ENCODE data around the gene DPYD.

The DPYD gene

DNA sequence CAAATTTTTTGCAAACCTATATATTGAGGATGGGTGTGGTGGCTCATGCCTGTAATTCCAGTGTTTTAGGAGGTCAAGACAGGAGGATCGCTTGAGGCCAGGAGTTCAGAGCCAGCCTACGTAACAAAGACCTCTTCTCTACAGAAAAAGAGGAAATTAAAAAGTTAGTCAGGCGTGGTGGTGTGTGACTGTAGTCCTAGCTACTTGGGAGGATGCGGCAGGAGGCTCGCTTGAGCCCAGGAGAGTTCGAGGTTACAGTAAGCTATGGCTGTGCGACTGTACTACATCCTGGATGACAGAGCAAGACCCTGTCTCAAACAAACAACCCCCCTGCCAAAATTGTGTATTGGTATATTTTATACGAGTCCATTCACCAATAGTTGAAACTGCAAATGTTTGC is 589.7 kb downstream of the DPYD start:
- in situ Hi-C loops (cut with MboI; ENCODE audit: low sequenced_read_pairs): no loop called here

DNA sequence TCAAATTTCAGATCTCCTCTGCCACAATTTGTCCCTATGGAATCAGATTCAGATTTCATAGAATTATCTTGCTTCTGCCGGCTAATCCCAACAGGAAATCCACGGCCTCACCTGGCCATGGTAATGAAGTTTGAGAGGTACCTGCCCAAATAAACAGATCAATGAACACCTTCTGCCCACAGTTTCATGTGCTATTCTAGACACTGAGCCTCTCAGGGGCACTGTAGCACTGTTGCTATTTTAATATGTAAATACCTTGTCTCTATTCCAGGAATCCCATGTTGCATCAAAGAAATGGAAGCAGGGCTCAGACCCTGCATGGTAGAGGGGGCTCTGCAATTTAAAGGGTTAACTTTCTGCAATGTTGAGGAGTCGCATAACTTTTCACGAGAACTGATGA is 606.1 kb downstream of the DPYD start:
- in situ Hi-C loops (cut with MboI; ENCODE audit: low sequenced_read_pairs): no loop called here

DNA sequence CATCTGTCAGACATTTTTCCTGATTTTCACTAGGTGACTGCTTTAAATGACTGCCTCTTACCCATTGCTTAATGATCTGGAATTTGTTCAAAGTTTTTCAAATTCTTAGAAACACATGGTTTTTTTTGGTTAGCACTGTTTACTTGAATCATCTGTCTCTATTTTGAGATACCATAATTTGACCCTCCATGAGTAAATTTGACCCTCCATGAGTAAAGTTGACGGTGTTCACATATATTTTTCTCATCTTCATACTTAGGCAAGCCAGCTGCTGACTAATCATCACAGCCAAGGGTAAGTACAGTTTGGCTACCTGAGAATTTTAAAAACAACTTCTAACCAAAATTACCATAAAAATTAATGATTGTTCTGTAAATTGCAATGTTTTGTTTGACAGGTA is 612.7 kb downstream of the DPYD start:
- in situ Hi-C loops (cut with MboI; ENCODE audit: low sequenced_read_pairs): no loop called here

DNA sequence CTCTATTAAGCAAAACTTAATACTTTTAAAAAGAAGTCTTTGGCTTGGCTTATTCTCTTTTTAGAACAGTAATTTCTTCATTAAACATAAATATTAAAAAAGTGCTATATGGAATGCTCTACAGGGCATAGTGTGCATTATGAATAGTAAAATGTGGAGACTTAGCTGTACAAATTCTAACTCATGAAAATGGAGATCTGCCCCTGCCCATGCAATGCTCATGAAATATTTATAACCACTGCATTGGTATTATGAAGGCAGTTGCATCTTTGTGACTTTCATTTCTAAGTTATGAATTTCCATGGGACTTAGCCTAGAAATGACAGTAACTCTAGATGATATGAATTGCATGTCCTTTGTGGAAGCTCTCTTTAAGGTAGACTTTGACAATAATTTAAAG is 613.3 kb downstream of the DPYD start:
- in situ Hi-C loops (cut with MboI; ENCODE audit: low sequenced_read_pairs): no loop called here

DNA sequence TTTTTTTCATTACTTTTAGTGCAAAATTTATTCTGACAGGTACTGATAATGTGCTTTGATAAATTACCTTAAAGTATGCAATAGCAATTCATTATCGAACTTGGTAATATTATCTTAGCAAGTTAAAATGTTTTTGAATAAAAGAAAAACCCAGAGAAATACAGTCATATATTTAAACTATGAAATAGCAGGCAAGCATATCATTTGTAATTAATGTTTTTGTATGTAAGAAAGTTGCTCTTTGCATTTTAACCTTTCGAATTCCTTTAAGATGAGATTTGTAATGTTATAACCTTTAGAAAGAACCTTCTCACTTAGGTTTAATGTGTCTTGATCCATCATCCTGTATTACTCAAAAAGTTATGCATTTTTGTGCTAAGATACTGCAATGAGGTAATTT is 613.7 kb downstream of the DPYD start:
- in situ Hi-C loops (cut with MboI; ENCODE audit: low sequenced_read_pairs): no loop called here

DNA sequence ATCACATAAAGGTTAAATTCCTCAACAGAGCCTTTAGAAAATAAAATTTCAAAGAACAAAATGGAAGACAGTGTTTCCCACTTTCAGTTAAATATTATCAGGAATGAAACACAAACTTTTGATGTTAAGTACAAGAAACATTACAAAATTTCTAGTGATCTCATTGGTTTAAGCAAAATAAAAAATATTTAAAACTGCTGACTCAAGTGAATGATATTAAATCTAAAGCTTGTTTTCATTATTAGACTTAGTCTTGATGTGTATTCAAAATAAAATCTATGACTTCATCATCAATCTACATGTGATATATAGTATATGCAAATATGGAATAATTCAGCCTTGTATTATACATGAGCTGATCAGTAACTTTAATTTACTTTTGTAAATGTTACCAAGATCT is 614.3 kb downstream of the DPYD start:
- in situ Hi-C loops (cut with MboI; ENCODE audit: low sequenced_read_pairs): no loop called here

DNA sequence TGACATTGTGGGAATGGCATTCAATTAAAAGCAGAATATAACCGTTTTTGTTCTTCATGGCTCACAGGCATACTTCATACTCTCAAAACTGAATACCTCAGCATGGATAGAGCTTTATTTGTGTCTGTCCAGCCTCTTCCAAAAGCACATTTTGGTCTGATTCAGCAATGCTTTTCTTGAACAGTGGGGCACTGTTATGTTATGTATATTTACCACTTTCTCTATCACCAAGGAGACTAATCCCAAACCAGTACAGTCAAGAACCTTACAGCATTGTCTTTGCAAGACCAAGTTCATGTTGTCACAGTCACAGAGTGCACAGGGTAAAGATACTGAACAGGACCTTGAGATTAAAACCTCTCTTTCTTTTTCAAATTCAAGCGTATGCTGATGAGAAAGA is 616.5 kb downstream of the DPYD start:
- in situ Hi-C loops (cut with MboI; ENCODE audit: low sequenced_read_pairs): no loop called here

DNA sequence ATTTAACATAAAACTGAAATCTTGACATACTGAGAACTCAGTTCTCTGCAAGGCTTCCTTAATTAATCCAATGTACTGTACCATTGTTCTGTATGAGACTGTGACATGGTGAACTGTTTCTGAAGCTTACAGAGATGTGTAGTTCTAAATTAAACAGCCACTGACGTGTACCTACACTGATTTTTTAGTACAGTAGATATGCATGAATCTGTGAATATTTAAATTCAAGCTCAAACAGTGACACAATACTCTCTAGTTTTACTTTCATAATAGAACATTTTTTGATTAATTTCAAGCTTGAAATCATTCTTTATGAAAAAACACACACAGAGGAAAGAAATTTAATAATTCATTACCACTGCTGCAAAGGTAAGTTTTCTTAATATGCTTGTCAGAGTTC is 621.9 kb downstream of the DPYD start:
- in situ Hi-C loops (cut with MboI; ENCODE audit: low sequenced_read_pairs): no loop called here

DNA sequence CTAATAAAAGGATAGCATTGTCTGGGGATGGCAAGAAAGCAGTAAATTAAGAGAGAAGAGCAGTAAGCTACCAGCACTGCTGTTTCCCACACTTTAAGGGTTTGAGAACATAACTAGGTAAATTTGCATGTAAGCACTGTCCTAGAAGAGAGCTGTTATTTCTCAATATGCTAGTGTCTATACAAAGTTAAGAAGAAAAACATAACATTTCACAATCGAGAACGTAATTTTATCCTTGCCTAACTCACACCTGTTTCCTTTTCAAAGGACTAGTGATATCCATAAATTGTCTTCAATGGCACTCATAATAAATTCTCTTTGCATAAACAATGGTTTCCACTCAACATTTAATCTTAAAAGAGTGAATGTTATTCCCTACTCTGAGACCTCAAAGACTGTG is 623.2 kb downstream of the DPYD start:
- in situ Hi-C loops (cut with MboI; ENCODE audit: low sequenced_read_pairs): no loop called here

DNA sequence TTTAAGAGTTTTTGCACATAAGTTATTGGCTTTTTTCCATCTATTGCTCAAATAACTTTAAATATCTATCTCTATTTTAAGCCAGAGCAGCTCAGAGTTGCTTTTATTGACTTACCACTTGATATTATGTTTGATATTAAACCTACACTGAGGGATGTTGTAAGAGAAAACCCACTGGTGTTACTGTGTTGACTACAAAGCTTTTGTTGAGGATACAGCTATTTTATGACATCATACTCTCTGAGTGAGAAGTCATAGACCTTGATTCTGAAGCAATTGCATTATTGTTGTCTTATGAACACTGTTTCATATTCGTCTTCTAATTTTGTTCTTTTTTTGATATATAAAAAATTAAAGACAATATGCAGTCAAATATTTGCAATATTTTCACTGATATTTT is 638.9 kb downstream of the DPYD start:
- in situ Hi-C loops (cut with MboI; ENCODE audit: low sequenced_read_pairs): no loop called here

DNA sequence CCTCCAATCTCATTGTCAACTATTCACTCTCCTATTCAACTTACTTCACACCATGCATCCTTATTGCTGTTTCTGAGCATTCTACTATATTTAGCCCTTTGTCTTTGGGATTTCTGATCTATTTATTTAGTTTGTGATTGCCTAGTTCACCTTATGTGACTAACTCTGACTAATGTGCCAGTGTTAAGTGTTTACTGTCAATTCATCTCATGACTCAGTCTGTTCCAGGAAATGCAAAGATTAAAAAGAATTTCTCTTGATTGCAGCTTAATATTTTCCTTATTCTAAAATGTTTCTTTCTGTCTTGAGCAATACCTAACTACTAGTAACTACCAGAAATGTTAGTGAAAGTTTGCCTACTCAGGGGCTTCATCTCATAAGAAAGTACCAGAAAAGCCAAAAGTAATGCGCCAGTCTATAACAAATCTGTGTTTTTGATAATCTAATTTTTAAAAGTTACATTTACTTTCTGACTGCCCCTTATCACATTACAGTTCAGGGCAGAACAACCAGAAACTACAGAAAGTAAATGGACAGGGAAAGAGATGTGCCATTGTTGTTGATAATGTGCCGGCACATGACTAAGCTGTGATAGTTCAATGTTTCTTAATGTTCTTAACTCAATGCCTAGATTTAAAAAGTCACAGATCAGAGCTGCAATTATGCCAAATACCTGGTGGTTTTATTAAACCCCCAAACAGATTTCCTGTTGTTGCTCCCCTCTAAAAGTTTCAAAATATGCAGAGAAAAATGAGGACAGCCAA is 642.8 kb downstream of the DPYD start:
- in situ Hi-C loops (cut with MboI; ENCODE audit: low sequenced_read_pairs): no loop called here

DNA sequence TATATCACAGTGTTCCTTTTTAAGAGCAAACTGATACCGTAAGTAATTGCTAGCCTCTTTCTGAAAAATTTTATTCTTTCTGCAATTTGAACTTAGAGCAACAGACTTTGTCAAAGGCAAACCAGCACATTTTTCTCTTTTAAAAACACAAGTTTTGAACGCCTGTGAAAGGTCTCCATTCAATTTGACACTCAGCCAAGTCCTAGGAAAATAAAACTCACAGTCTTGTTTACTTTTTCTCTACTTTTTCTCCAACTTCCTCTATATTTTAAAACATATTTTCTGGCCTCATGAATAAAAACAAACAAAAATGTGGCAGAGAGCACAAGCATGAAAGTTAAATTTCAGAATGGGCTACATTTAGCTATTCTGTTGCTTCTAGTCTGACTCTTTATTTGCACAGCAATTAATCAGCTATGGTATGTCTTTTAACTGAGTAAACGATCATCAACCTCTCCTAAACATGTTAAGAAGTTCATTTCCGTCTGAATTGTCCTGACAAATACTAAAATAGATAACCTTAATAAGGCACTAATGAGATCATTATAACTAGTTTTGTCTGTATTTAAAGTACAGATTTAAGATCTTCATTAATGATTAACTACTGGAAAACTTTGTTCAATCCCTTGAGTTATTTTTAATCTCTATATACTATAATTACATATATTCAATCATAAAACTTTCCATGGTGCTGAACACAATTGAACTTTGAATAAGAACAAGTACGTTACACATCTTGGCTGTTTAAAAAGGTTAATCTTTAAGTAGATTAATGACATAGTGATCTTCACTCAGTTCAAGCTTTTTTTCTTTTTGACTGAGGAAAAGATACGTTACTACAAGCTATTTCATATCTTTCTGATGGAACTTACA is 648.7 kb downstream of the DPYD start:
- in situ Hi-C loops (cut with MboI; ENCODE audit: low sequenced_read_pairs): no loop called here

DNA sequence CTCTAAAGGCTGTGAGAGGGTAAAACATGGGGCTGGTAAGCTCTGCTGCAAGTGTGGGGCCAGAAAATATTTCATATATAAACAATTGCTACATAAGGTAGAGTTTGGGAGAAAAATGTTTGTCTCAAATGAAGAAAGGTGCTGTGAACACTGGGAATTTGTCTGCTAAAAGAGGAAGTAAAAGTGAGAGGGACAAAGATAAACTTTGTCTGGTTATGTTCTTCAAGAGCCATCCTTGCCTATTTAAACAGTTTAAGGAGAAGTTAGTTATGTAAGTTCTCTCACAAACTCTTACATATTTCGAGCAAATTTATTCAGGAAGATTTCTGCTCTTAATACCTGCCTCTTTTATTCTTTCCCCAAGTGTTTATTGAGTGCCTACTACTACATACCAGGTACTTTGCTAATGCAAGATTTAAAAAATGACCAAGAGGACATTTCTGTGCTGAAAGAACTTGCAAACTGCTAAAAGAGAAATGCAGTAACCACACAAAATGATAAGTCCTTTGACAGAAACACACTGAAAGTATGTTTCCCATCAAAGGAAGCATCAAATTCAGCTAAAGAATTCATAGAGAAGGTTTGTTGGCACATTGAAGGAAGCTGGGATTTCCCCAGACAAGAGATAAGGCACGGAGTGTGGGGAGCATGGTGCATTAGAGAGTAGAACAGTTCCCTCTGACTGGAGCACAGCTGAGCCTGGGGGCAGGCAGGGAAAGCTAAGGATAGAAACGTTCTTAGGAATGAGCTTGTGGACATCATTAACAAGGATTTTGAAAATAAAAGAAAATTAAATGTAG is 650.1 kb downstream of the DPYD start:
- in situ Hi-C loops (cut with MboI; ENCODE audit: low sequenced_read_pairs): no loop called here

DNA sequence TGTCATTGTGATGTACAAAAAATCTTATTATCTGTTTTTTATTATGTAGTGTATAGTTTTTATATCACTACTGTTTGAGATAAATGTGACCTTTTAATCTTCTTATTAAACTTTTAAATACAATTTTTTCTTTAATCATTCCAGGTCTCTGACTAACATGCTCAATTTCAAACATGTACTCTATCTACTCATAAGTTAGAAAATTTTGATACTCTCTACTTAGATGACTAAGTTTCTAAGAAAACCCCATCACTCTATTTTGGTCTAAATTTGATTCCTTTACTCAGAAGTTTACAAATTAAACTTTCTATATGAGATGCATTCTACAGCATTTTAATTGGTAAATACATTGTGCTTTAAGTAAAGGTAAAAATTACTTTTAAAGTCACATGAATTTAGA is 655.2 kb downstream of the DPYD start:
- in situ Hi-C loops (cut with MboI; ENCODE audit: low sequenced_read_pairs): no loop called here

DNA sequence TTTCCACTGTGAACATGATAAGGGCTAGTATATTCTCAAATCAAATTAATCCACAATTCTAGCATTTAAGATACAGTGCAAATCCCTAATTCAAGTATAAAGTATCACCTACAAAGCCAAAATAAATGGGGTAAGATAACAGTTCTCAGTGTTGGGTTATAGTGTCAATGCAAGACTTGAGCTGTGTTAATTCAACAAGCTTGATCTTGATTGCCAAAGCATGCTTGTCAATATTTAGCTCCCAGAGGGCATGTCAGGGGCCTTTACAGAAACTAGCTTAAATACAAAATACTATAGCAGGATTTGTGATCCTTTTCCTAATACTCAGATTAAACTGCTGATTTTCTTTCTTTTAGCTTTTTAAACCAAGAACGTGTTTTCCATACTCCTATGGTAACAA is 658.0 kb downstream of the DPYD start:
- in situ Hi-C loops (cut with MboI; ENCODE audit: low sequenced_read_pairs): no loop called here

DNA sequence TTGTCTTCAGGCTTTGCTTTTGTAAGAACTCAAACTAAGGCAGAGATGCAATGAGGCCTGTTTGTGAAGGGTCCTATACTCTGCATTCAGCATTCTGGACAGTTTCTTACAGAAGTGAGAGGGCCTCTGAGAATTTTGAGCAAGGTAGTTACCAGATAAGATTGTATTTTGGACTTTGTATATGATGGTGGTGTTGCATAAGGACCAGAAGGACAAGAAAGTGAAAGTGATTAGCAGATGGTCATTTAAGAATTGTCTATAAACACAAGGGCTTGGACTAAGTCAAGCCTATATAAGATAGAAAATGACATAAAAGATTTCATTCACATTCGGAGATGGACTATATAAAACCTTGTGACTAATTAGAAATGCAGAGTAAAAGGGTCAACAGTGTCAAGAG is 662.2 kb downstream of the DPYD start:
- in situ Hi-C loops (cut with MboI; ENCODE audit: low sequenced_read_pairs): no loop called here

DNA sequence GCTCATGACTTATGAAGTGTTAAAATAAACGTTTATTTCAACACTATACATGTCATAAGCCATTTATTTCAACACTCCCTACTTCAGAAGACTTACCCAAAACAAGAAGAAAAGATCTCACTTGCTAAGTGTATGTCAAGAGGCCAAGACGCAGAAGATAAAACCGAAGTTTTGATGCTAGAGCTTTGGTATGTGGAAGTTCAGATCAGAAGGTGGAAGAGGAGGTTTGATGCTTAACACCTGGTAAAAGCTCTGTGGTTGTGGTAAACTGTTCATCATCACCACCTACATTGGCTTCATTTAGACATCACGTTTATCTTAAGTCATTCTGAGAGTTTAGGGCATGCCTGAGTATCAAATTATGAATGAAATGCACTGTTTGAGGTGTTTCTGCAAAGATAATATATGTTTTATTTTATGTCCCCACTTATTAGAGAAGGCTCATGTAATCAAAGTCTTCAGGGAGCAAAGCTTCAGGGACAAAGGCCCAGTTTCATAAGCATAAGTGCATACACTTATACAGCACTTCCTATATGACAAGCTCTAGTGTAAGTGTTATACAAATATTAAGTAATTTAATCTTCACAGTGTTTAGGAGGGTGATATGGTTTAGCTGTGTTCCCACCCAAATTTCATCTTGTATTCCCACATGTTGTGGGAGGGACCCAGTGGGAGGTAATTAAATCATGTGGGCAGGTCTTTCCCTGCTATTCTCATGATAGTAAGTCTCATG is 665.9 kb downstream of the DPYD start:
- in situ Hi-C loops (cut with MboI; ENCODE audit: low sequenced_read_pairs): no loop called here

DNA sequence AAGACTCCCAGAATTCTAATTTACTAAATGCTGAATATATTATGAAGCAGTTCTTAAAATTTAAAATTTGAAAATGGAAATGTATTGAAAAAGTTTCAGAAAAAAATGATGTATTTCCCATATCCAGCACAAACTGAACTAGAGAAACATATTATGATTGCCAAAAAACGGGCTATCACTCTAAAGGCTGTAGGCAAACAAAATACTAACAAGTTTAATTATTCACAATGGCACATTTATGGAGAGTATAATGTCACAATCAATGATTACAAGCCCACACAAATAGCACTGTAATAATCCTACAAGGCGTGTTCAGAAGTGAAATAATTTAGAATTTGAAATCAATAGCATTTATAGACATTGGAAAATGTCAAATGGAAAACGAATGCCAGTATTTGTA is 667.9 kb downstream of the DPYD start:
- in situ Hi-C loops (cut with MboI; ENCODE audit: low sequenced_read_pairs): no loop called here

DNA sequence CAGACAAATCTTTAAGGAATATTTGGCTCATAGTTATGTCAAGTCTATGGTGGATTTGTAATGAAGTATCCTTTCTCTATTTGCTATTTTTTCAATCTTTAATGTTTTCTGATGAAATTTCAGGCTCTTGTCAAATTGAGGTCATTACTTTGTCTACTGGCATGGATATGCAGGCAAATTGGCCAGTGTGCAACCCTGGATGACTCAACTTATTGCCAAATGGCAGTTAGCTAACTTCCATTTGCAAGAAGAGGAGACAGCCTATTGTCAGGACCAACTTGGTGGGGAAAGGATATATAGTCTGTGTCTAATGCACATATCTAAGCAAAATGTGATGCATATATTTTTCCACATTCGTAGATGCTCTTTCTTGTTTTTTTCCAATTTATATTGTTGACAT is 668.8 kb downstream of the DPYD start:
- in situ Hi-C loops (cut with MboI; ENCODE audit: low sequenced_read_pairs): no loop called here

DNA sequence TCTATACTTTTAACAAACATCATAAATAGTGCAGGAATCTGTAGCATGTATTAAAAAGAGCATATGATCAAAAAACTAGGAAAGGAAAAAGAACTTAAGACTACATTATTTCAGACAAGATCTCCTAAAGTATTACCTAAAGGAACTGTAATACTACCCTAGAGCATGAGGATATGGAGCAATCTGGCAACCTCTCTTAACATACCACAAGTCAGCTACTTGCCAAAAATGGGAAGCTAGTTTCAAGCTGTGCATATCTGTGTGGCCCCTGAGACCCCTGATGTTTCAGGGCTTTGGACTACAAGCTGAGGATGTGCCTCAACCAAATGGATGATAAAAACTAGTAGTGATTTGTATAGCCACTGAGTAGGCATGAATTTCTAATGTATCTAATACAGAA is 673.6 kb downstream of the DPYD start:
- in situ Hi-C loops (cut with MboI; ENCODE audit: low sequenced_read_pairs): no loop called here

DNA sequence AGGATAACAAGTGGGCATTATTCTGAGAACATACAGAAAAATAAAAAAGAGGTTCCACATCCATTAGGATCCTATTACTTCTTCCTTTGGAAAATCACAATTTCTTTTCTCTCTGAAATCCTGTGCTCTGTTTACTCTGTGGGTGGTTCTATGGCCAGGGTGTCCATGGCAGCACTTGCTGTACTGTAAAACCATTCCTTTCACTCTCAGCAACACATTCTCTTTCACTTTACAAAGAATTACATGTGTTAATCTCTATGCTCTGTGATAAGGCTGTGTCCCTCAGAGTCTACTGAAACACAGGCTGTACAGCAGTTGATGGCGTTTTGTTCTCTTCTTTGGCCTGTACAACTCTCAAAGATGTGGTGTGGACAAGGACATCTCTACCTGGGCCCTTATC is 675.2 kb downstream of the DPYD start:
- in situ Hi-C loops (cut with MboI; ENCODE audit: low sequenced_read_pairs): no loop called here
